Inflammatory macrophage treated with lipopolysaccharide for 4 hours (primary cell): ENCODE results near the gene PARD3.
A peak's percentile ranks its signal among the peaks of the same experiment; 100 is the strongest.

Source experiments
- DNase-seq: peaks from one replicate; pipeline ENCODE4 v3.0.0-alpha.2; 2020

PARD3 gene

DNA sequence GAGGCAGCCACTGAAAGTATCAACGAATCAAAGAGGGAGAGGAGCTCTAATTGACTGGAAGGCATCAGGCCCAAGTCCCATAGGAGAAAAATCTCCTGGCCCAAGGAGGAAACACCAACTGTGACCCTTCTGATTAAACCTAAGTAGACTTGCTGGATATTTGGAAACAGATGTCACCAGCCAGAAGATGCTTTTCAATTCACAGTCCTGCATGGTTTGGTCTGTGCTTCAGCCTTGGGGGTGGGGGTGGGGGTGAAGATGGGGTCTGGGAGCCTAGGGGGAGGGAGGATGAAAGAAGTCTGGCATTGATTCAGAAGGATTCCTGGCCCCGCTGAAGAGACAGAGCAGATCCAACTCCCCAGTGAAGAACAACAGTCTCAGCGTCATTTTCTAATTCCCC is 623.7 kb downstream of the PARD3 start:
- no peak for DNase-seq

DNA sequence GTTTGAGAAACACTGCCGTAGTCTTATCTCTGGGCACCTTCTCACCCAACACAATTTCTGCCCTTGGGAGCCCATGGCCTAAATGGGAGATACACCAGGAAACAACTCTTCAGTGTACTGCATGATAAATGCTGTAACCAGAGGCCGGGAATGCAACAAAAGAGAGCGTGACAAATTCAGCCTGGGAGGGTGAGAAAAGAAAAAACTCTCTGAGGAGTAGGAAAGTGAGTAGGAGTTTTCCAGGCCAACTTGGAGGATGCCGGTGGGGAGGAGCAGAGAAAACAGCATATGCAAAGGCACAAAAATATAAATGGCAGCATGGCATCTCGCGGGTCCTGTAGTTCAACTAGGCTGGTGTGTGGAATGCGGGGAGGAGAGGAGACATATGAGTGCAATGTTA is 624.5 kb downstream of the PARD3 start:
- DNase-seq, result no peak

DNA sequence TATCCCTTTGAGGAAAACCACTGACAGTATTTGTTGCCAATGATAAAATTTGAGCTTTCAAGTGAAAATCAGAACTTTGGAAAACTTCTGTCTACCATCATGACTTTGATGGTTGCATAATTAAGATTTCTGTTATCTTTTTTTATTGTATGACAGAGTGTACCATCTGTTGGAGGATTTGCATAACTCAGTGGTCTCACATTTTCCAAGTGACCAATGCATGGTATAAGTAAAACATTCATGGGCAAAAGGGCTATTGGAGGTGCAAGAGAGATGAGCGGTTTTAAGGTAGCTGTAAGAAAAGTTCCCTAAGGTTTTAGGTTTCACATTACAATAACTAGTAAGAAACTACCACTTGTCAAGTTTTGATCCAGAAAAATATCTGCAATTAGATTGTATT is 625.3 kb downstream of the PARD3 start:
- no peak for DNase-seq

- DNase-seq, result no peak
Observed at GRCh38 chr10:34188221-34188620, 626.9 kb downstream of the PARD3 start.

- no peak for DNase-seq
Observed at GRCh38 chr10:34187201-34187600, 627.9 kb downstream of the PARD3 start.

DNA sequence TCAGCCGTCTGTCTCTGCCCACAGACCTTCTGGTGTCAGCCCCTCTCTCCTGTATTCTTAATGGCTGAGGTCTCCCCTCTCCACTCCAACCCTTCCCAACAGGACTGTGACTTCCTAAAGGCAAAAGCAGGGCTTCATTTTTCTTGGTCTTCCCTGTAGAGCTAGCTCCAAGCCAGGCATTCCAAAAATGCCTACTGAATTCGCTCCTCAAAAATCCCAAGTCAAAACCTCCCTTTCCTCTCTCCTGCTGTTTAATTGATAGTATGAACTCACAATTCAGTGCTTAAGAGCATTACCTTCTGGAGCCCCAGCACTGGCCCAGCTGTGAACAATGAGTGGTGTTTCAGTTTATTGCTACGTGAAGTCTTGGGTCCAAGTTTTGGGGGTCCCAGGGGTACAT is 628.4 kb downstream of the PARD3 start:
- no peak for DNase-seq

- peak; percentile 11 for DNase-seq
Observed at GRCh38 chr10:34185998-34186397, 629.1 kb downstream of the PARD3 start.

DNA sequence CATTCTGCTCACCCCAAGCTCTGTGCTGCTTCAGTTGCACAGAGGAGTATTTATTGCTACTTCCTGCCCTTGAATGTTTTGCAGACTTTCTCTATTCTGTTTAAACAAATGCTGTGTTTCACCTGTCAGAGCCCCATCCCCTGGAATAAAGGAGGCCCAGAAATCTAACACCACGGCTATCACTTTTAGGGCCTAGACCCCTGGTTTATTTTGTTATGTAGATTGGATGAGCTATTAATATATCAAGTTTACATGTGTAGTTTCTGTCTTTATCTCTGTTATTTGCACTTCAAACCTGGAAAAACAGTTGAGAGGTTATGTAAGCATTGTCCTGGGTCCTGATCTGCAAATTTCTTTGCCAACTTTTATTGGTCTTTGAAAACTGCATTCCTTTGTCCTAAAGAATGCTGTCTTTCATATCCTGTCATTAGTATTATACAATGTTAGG is 630.1 kb downstream of the PARD3 start:
- no peak for DNase-seq

DNA sequence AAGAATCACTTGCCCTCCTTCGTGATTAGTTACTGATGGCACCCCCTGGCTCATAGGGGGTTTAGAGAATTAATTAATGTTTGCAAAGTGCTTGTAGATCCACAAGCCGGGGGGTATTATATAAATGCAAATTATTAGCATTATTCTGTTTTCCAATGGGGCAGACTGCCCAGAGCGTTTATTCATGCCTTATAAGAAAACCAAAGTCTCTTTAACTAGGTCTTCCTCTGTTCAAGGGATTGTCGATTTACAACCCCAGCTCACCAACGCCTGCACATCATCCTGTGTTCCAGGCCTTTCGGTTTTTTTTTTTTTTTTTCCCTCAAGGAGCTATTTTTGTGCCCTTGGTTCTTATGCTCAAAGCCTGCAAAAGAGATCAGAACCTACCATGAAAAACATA is 630.7 kb downstream of the PARD3 start:
- no peak for DNase-seq

DNA sequence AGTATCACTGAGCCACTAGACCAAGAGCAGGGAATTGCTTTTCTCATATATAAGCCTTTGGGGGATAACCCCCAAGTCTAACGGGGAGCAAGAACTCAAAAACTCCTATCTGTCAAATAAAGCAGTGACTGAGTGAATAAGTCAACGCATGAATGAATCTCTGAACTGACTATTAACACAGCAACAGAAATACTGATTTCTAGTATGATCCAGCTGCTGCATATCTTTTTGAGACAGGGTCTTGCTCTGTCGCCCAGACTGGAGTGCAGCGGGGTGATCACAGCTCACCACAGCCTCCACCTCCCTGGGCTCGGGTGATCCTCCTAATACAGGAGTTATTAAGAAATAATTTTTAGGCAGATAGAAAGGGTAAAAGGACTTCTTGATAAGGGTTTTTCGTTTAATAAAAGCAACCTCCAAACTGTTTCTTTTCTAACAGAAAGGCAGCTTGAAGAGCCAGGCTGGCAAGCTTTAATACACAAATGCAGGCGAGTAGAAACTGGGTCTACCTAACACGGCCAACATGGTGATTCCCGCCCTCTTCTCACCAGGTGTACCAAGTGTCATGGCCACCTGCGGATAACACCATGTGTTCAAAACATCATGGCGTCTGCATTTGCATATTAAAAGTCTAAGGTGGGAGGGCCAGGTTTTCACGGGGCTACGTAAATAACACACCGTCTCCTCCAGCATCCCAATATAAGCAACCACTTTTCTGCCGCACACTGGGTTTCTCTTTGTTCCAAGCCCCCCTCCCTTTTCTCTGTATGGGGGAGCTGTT is 631.9 kb downstream of the PARD3 start:
- no peak for DNase-seq

DNA sequence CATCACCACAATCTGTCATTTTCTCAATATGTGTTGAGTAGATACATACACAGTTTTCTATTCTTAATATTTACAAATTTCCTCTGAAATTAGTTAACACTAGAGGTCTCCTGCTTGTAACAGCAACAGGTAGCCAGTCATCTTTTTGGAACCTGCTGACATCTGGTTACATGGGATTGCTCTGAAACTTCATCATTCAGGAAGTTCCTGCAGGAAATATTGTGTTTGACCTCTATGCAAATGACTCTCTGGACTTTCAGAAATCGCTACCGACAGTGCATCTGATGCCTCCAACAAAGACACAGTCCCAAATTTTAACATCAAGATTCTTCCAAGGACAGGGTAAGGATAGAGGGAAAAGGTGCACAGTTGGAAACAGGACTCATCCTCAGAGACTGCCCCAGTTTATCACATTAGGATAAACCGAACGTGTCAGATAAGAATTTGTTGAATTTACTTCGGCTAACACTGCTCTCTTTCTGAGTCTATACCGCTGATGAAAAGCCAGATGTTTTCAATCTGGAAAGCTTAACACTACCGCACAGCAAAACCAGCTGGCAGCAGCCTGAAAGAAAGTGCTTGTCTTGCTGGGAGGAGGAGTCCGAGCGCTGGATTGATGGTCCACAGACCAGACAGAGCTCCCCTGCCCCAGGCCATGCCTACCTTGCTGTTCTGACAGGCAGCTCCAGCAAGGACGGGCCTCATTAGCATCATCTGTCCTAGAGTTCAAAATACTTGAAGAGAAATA is 633.4 kb downstream of the PARD3 start:
- DNase-seq, result no peak

GRCh38 chr10:34180749-34181148 is 634.3 kb downstream of the PARD3 start:
- no peak for DNase-seq

GRCh38 chr10:34179280-34179679 is 635.8 kb downstream of the PARD3 start:
- DNase-seq, result no peak

DNA sequence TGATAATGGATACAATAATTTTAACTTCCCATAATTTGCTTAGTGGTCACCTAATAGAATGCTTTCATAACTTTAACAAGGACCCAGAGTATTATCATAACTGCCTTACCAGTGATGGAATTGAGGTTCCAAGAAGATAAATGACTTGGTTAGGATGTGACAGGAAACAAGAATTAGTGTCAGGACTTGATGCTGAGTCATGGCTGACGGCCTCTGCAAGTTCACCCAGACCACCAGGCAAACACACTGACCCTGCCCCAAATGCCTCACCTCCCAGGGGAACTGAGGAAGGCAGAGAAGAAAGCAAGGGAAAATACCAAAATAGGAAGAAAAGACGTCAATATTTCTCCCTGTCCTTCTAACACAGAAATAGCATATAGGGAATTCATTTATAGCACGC is 636.3 kb downstream of the PARD3 start:
- DNase-seq, result no peak

GRCh38 chr10:34178196-34178595 is 636.9 kb downstream of the PARD3 start:
- no peak for DNase-seq

DNA sequence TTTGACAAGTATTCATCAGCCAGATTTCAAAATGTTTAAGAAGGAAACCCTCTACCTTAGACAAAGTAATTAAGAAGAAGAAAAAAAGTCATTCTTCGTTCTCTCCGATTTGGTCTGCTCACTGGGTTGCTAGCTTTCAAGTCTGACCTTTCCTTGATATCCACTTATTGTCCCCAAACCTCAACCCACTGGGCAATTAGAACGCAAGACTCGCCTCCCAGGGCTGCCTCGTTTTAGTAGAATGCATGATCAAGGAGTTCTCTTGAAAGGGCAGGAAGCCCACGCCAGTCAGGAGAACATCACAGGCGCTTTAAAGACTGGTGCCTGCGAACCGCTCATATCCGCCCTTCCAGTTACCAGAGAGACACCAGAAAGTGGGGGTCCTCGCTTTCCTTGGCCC is 637.7 kb downstream of the PARD3 start:
- no peak for DNase-seq

DNA sequence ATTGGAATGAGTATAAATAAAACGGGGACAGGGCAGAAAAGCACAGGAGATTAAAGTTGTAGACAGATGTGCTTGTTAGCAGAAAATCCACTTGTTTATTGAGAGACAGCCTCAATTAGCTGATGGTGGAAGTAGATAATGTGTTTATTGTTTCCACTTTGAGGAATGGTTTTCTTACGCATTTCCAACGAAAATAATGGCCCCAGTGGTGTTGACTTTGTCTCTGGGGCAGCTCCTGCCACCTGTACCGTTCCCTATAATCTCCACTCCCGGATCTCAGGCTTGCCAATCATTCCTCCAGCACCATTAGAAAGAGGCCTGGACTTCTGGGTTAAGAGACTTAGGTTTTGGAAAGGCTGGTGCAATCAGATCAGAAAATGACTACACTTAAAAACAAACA is 638.7 kb downstream of the PARD3 start:
- DNase-seq, result no peak

DNA sequence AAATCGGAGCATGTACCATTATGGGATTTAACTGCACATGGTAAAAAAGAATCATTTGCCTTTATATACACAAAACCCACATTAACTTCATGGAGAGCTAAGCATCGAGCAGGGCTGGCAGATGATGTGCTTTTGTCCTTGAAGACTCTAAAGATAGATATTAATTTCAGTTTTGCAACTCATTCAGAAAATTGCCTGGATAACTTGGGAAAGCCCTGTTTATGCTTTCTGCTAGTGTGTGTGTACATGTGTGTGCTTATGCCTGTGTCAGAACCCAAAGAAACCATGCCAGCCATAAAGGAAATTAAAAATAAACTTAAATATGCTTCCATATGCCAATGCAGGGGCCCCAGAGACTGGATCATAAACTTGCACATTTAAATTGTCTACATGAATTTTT is 640.0 kb downstream of the PARD3 start:
- no peak for DNase-seq

DNA sequence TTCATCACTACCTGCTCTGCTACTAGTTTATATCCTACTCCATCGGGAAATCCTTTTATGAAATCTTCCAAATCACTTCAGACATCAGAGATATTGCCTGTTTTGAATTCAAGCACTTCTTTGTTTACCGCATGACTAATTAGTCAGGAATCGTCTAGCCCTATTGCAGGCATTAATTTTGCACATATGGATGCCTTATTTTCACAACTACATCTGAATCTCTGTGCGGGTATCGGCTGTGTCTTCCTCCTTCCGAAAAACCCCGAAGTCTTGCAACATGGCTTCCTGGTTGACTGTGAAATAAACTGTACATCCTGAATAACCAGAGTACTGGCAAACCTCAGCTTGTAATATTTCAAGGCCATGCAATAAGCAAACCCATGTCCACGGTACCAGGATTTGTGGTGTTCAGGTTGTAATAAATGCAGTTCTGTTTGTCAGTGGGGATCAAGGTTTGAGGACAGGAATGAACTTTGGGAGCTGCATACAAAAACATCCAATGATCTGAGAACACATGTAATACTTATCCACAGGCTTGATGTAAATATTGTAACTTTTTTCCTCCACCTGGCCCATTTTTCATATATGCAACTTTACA is 642.1 kb downstream of the PARD3 start:
- DNase-seq, result peak; percentile 58

DNA sequence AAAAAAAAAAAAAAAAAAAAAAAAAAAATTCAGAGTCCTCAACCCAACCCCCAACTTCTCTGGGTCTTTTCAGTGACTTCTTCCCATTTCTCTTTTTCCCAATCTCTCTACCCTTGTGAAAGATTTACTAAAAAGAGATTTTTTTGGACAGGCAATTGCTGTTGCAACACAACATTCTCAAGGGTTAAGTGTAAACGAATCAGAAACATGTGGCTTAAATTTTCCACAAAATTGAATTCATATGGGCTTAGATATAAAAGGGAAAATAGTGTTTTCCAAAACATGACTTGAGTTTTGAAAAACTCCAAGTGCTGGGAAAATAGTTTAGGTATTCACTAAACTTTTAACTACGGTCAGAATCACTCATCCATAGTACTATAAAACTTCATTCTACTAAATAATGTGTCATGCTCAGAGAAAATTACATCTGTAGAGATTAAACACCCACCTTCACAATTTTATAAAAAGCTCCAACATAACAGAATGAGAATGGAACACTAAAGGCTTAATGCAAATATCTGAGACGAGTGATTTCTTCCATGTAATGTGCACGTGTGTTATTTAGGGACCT is 643.1 kb downstream of the PARD3 start:
- DNase-seq, result no peak

- no peak for DNase-seq
Observed at GRCh38 chr10:34169677-34170076, 645.4 kb downstream of the PARD3 start.

DNA sequence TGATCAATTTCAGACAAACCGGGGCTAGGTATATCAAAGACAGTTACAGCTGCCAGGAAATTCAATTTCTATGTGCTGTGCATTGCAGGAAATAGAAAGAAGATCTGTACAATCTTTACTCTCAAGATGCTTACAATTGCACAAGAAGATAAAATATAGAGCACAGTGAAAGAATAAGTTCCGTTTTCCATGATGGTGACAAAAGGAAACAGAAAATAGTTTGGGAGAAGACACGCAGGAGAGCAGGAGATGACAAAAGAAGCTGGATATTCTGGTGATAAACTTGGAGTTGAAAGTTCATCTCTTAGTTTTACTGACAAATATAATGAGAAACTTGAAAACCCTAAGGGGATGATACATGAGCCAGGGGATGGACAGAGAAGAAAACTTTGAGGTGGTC is 646.0 kb downstream of the PARD3 start:
- peak; percentile 26 for DNase-seq

DNA sequence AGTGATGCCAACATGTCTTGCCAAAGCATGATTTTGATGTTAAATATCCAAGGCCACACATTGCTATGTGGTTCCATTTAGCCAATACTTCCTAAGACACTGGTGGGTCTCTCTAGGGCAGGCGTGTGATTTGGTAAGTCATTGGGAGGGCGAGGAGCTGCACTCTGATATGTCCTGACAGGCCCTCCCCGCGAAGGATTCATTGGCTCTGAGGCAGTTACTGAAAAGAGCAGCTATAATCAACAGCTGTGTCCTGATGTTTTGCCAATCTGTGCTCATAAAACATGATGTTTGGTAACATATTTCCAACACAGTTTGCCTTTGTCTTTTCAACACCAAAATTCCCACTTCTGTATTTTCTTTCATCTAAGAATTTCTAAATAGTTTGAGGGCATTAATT is 646.7 kb downstream of the PARD3 start:
- peak; percentile 1 for DNase-seq

- no peak for DNase-seq
Observed at GRCh38 chr10:34166823-34167222, 648.3 kb downstream of the PARD3 start.
